H1 (cell line): Measurements from ENCODE around the gene SPTSSA. TPM values are rescaled to one million over a fixed set of nuclear protein-coding genes. Genes with fewer than 3 reads are reported as not detected.
"Not testable (repeated sequence)": the region's sequence is repeated elsewhere in the genome, so short reads cannot be mapped to it uniquely, and the experiment has no call there.

Source experiments
- CTCF ChIA-PET: fragments of 300-600 bp; sonication (Branson Sonifier 250); formaldehyde crosslinking; loops from one replicate; lab custom pipeline; 2021; ENCODE audit not compliant: partially characterized antibody; lab: Charles Lee
- POLR2A ChIA-PET: fragments of 300-600 bp; sonication (Branson Sonifier 250); formaldehyde crosslinking; loops from one replicate; lab custom pipeline; 2021; ENCODE audit warnings: inconsistent platforms; ENCODE audit not compliant: partially characterized antibody; lab: Charles Lee
- DNase-seq, 2 experiments: peaks; one replicate each; pipeline versions ENCODE4 v3.0.0 to v3.0.0-alpha.2; 2010 to 2022; ENCODE audit warnings: low spot score in 2 of 2, low read depth in 1 of 2, mixed read lengths in 1 of 2
- FAIRE-seq: peaks from 2 replicates; lab custom pipeline; 2011; peaks lifted over from hg19 to GRCh38; lab: Jason Lieb, UNC
- H2AFZ ChIP-seq: 2 replicates; pipeline ENCODE4 v1.8.1; 2012; ENCODE audit warnings: low read length, inconsistent platforms
- H2AK5ac ChIP-seq: 2 replicates; pipeline ENCODE4 v1.6.1; 2013; ENCODE audit warnings: low read depth, low read length
- H2BK120ac ChIP-seq: replicated peaks from 2 replicates; pipeline ENCODE3; 2013; ENCODE audit warnings: low read depth, low read length, inconsistent platforms
- H2BK12ac ChIP-seq: 2 replicates; pipeline ENCODE4 v1.6.1; 2013; ENCODE audit warnings: low read depth, low read length
- H2BK15ac ChIP-seq: 2 replicates; pipeline ENCODE4 v1.6.1; 2013; ENCODE audit warnings: low read length
- H2BK20ac ChIP-seq: 2 replicates; pipeline ENCODE4 v1.6.1; 2013; ENCODE audit warnings: low read length
- H2BK5ac ChIP-seq: 2 replicates; pipeline ENCODE4 v1.6.1; 2013; ENCODE audit warnings: low read depth, low read length
- H3K14ac ChIP-seq: 2 replicates; pipeline ENCODE4 v1.6.1; 2013; ENCODE audit warnings: inconsistent platforms; ENCODE audit not compliant: insufficient read length
- H3K18ac ChIP-seq: 2 replicates; pipeline ENCODE4 v1.6.1; 2013; ENCODE audit warnings: low read length; ENCODE audit errors: extremely low read depth
- H3K23ac ChIP-seq: 2 replicates; pipeline ENCODE4 v1.6.1; 2013; ENCODE audit warnings: inconsistent platforms; ENCODE audit not compliant: insufficient read length
- H3K23me2 ChIP-seq: 2 replicates; pipeline ENCODE4 v1.6.1; 2013; ENCODE audit warnings: low read depth, low read length
- H3K27ac ChIP-seq: 2 replicates; pipeline ENCODE4 v1.6.1; 2011; ENCODE audit warnings: low read depth, low read length, inconsistent platforms
- H3K27me3 ChIP-seq, 4 experiments: replicated peaks in 1 of 4; 1 replicate in 1 of 4; 2 replicates in 3 of 4; pipeline versions ENCODE4 v1.6.1 to v1.8.1; 2011 to 2013; ENCODE audit warnings: low read length in 3 of 4, mild to moderate bottlenecking in 3 of 4, inconsistent platforms in 2 of 4, mixed read lengths in 2 of 4, moderate library complexity in 1 of 4; ENCODE audit not compliant: control insufficient read depth in 3 of 4, insufficient read depth in 3 of 4; ENCODE audit errors: extremely low read depth in 1 of 4
- H3K36me3 ChIP-seq, 4 experiments: 2 replicates each; pipeline versions ENCODE4 v1.6.1 to v1.8.1; 2011 to 2013; ENCODE audit warnings: mild to moderate bottlenecking in 4 of 4, low read length in 3 of 4, moderate library complexity in 2 of 4, control low read depth in 1 of 4, inconsistent platforms in 1 of 4; ENCODE audit not compliant: insufficient read depth in 4 of 4, control insufficient read depth in 2 of 4
- H3K4ac ChIP-seq: replicated peaks from 2 replicates; pipeline ENCODE3; 2013; ENCODE audit warnings: low read length, low read depth, mixed read lengths, inconsistent platforms; ENCODE audit not compliant: insufficient read length
- H3K4me1 ChIP-seq, 4 experiments: replicated peaks in 1 of 4; 1 replicate in 1 of 4; 2 replicates in 3 of 4; pipeline versions ENCODE4 v1.6.1 to v1.8.1; 2011 to 2013; ENCODE audit warnings: low read length in 3 of 4, inconsistent platforms in 2 of 4, mixed read lengths in 1 of 4; ENCODE audit not compliant: insufficient read depth in 4 of 4, control insufficient read depth in 3 of 4
- H3K4me2 ChIP-seq, 2 experiments: 2 replicates each; pipeline versions ENCODE4 v1.6.1 to v1.8.1; 2011 to 2013; ENCODE audit warnings: low read depth in 2 of 2, low read length in 2 of 2, control low read depth in 1 of 2, inconsistent platforms in 1 of 2, mild to moderate bottlenecking in 1 of 2; ENCODE audit not compliant: insufficient read depth in 1 of 2
- H3K4me3 ChIP-seq, 4 experiments: fragments of 200-600, 300-600 bp in 1 of 4; sonication (generic), shearing (Covaris generic), sonication (Bioruptor Twin) in 1 of 4; 2 replicates each; pipeline versions ENCODE4 v1.5.1 to v1.8.1; 2011 to 2016; ENCODE audit warnings: low read length in 4 of 4, low read depth in 3 of 4, control low read depth in 2 of 4, inconsistent platforms in 2 of 4, mild to moderate bottlenecking in 2 of 4, mixed read lengths in 1 of 4, moderate library complexity in 1 of 4; ENCODE audit not compliant: insufficient read depth in 2 of 4; ENCODE audit errors: extremely low read depth in 1 of 4
- H3K56ac ChIP-seq: replicated peaks from 2 replicates; pipeline ENCODE3; 2013; ENCODE audit warnings: low read depth, mild to moderate bottlenecking, mixed read lengths, low read length, inconsistent platforms; ENCODE audit not compliant: insufficient read length
- H3K79me1 ChIP-seq: 2 replicates; pipeline ENCODE4 v1.6.1; 2013; ENCODE audit warnings: low read depth, low read length, control low read depth
- H3K79me2 ChIP-seq, 2 experiments: 2 replicates each; pipeline versions ENCODE4 v1.6.1 to v1.8.1; 2012 to 2013; ENCODE audit warnings: low read length in 2 of 2, mild to moderate bottlenecking in 2 of 2, inconsistent platforms in 1 of 2; ENCODE audit not compliant: insufficient read depth in 2 of 2, control insufficient read depth in 1 of 2
- H3K9ac ChIP-seq, 4 experiments: replicated peaks in 1 of 4; 1 replicate in 1 of 4; 2 replicates in 3 of 4; pipeline versions ENCODE4 v1.6.1 to v1.8.1; 2011 to 2013; ENCODE audit warnings: low read depth in 3 of 4, low read length in 3 of 4, control low read depth in 2 of 4, mild to moderate bottlenecking in 2 of 4, moderate library complexity in 2 of 4, inconsistent platforms in 1 of 4; ENCODE audit errors: extremely low read depth in 1 of 4
- H3K9me3 ChIP-seq, 2 experiments: 2 replicates each; pipeline versions ENCODE4 v1.6.1 to v1.8.1; 2012 to 2013; ENCODE audit warnings: mild to moderate bottlenecking in 2 of 2, moderate library complexity in 2 of 2, control low read depth in 1 of 2, inconsistent platforms in 1 of 2, low read depth in 1 of 2, low read length in 1 of 2, mixed read lengths in 1 of 2; ENCODE audit not compliant: insufficient read depth in 2 of 2
- H4K20me1 ChIP-seq, 2 experiments: replicated peaks in 1 of 2; 2 replicates each; pipeline versions ENCODE3 to v1.8.1; 2011 to 2013; ENCODE audit warnings: inconsistent platforms in 2 of 2, low read length in 2 of 2, mild to moderate bottlenecking in 1 of 2; ENCODE audit not compliant: insufficient read depth in 2 of 2, control insufficient read depth in 1 of 2
- H4K5ac ChIP-seq: 2 replicates; pipeline ENCODE4 v1.6.1; 2013; ENCODE audit warnings: low read length, low read depth, mixed read lengths, inconsistent platforms; ENCODE audit not compliant: insufficient read length
- H4K8ac ChIP-seq: 2 replicates; pipeline ENCODE4 v1.8.0; 2013; ENCODE audit warnings: mild to moderate bottlenecking, moderate library complexity, low read length, inconsistent platforms; ENCODE audit not compliant: insufficient read depth; ENCODE audit errors: extremely low read depth
- H4K91ac ChIP-seq: replicated peaks from 2 replicates; pipeline ENCODE3; 2013; ENCODE audit warnings: low read length, mixed read lengths, inconsistent platforms; ENCODE audit not compliant: insufficient read length
- ATF3 ChIP-seq: IDR thresholded peaks from 2 replicates; pipeline ENCODE4 v1.6.1; 2011; ENCODE audit warnings: low read depth, mild to moderate bottlenecking, low read length; ENCODE audit not compliant: insufficient read depth
- RNF2 ChIP-seq: fragments of 200-900, 300-1000 bp; sonication (generic); IDR thresholded peaks from 2 replicates; pipeline ENCODE4 v1.7.1; 2016; ENCODE audit warnings: borderline replicate concordance, low read depth, mild to moderate bottlenecking, antibody characterized with exemption, low read length; ENCODE audit not compliant: poor library complexity, severe bottlenecking; ENCODE audit errors: missing control alignments
- polyA plus RNA-seq, 7 experiments: library from polyadenylated mRNA; depleted of rRNA in 3 of 7; stranded (reverse) in 5 of 7; unstranded in 2 of 7; fragments of >200 nt in 5 of 7; fragments of 200-250 nt in 2 of 7; gene quantifications; 1 replicate in 5 of 7; 2 replicates in 1 of 7; 4 replicates in 1 of 7; pipeline versions ENCODE4 v1.2.1 to v1.2.3, GENCODE V29; 2011 to 2013; ENCODE audit warnings: missing spikeins in 2 of 7, mixed read lengths in 2 of 7
- total RNA-seq: library from RNA; stranded (reverse); fragmentation: NEBNext Ultra II Directional; extraction: Animal tissue kit (Norgen Biotek cat#: 25700); gene quantifications from 2 replicates; pipeline ENCODE4 v1.2.1, GENCODE V29; 2021

The SPTSSA gene
- total and polyA plus RNA-seq, 2 of the 8 experiments (the other 6 are each of a cell fraction or from before 2014, with no cell fraction given), result 24.9 to 28.5 TPM

- TF ChIP-seq ATF3 (no peak), RNF2 (no peak)
Measured at GRCh38 chr14:34386865-34387485, 75.1 kb downstream of the SPTSSA start (continued).

- not testable (repeated sequence) for DNase-seq
Measured at GRCh38 chr14:34385881-34386280, 76.2 kb downstream of the SPTSSA start.

More at GRCh38 chr14:34385881-34386280, 76.2 kb downstream of the SPTSSA start:
- H3K4me3 ChIP-seq, FAIRE-seq, POLR2A ChIA-PET, H3K4me2 ChIP-seq, H2BK12ac ChIP-seq, H2BK120ac ChIP-seq, H4K20me1 ChIP-seq, H3K18ac ChIP-seq, H3K27me3 ChIP-seq, H2BK20ac ChIP-seq, H3K27ac ChIP-seq, H3K23ac ChIP-seq, H4K91ac ChIP-seq, H3K79me1 ChIP-seq, H3K56ac ChIP-seq, H3K4me1 ChIP-seq, H4K8ac ChIP-seq, H4K5ac ChIP-seq, H3K9ac ChIP-seq, H3K23me2 ChIP-seq, CTCF ChIA-PET, H2BK15ac ChIP-seq, H3K79me2 ChIP-seq, H3K4ac ChIP-seq, H3K14ac ChIP-seq, H2AFZ ChIP-seq, H3K9me3 ChIP-seq, H2AK5ac ChIP-seq, H2BK5ac ChIP-seq, H3K36me3 ChIP-seq: not testable (repeated sequence)
